Hepatocyte (in vitro differentiated cells): ENCODE measurements around the gene PPP1CA.

Experiments used
- CTCF ChIP-seq: fragments of 200-600 bp; sonication (generic); IDR thresholded peaks from 2 replicates; pipeline ENCODE4 v1.5.1; 2016; ENCODE audit warnings: antibody characterized with exemption, mild to moderate bottlenecking; ENCODE audit not compliant: poor library complexity
- EZH2 ChIP-seq: fragments of 200-600 bp; sonication (generic); IDR thresholded peaks from 2 replicates; pipeline ENCODE4 v1.6.1; 2016; ENCODE audit warnings: antibody characterized with exemption, mild to moderate bottlenecking, borderline replicate concordance

- TF ChIP-seq CTCF (no peak), EZH2 (no peak)
Observed at GRCh38 chr11:67353317-67354074, 48.2 kb downstream of the PPP1CA start, which contains the start of gene POLD4.
